Measurements from ENCODE around the gene PDLIM4.

DNA sequence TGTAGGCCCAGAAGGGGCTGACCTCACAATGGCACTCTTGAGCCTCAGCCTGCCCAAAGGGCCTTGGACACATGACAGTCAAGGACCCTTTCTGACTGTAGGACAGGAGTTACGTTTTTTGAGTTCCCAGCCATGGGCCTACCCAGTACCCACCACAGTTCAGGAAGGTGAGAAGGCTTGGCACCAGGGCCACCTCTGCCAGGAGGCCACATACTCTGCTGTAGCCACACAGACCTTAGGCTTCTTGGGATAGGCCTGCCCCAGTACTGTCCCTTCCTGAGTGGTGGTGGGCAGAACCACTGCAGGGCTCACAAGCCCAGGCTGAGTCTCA, 12.8 kb downstream of the PDLIM4 start:
- TF ChIP-seq, protein P1, sequence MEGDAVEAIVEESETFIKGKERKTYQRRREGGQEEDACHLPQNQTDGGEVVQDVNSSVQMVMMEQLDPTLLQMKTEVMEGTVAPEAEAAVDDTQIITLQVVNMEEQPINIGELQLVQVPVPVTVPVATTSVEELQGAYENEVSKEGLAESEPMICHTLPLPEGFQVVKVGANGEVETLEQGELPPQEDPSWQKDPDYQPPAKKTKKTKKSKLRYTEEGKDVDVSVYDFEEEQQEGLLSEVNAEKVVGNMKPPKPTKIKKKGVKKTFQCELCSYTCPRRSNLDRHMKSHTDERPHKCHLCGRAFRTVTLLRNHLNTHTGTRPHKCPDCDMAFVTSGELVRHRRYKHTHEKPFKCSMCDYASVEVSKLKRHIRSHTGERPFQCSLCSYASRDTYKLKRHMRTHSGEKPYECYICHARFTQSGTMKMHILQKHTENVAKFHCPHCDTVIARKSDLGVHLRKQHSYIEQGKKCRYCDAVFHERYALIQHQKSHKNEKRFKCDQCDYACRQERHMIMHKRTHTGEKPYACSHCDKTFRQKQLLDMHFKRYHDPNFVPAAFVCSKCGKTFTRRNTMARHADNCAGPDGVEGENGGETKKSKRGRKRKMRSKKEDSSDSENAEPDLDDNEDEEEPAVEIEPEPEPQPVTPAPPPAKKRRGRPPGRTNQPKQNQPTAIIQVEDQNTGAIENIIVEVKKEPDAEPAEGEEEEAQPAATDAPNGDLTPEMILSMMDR (IDR thresholded peaks at IDR 0.05) = no peak
- no peak for TF ChIP-seq ZFX (IDR thresholded peaks at IDR 0.05; ENCODE audit: borderline replicate concordance)

All from 22Rv1 (cell line).